ENCODE measurements around the gene PRKN.

DNA sequence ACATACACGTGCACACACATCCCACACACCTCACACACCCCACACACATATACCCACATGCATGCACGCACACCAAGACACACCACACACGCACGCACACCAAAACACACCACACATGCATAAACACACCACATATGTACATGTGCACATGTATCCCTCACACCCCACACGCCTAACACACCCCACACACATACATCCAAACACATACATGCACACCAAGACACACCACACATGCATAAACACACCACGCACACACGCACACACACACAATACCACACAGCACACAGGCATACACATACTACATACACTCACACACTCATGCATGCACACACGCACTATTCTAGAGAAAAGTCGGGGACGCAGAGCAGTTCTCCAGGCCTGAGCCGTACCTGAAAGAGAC lies 671.5 kb downstream of the PRKN start:
- TF ChIP-seq, protein P1, sequence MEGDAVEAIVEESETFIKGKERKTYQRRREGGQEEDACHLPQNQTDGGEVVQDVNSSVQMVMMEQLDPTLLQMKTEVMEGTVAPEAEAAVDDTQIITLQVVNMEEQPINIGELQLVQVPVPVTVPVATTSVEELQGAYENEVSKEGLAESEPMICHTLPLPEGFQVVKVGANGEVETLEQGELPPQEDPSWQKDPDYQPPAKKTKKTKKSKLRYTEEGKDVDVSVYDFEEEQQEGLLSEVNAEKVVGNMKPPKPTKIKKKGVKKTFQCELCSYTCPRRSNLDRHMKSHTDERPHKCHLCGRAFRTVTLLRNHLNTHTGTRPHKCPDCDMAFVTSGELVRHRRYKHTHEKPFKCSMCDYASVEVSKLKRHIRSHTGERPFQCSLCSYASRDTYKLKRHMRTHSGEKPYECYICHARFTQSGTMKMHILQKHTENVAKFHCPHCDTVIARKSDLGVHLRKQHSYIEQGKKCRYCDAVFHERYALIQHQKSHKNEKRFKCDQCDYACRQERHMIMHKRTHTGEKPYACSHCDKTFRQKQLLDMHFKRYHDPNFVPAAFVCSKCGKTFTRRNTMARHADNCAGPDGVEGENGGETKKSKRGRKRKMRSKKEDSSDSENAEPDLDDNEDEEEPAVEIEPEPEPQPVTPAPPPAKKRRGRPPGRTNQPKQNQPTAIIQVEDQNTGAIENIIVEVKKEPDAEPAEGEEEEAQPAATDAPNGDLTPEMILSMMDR (IDR thresholded peaks at IDR 0.05; ENCODE audit: insufficient read depth, low read length): no peak
- TF ChIP-seq POLR2AphosphoS5 (IDR thresholded peaks at IDR 0.05; ENCODE audit: low read depth): no peak
- TF ChIP-seq, protein P2, sequence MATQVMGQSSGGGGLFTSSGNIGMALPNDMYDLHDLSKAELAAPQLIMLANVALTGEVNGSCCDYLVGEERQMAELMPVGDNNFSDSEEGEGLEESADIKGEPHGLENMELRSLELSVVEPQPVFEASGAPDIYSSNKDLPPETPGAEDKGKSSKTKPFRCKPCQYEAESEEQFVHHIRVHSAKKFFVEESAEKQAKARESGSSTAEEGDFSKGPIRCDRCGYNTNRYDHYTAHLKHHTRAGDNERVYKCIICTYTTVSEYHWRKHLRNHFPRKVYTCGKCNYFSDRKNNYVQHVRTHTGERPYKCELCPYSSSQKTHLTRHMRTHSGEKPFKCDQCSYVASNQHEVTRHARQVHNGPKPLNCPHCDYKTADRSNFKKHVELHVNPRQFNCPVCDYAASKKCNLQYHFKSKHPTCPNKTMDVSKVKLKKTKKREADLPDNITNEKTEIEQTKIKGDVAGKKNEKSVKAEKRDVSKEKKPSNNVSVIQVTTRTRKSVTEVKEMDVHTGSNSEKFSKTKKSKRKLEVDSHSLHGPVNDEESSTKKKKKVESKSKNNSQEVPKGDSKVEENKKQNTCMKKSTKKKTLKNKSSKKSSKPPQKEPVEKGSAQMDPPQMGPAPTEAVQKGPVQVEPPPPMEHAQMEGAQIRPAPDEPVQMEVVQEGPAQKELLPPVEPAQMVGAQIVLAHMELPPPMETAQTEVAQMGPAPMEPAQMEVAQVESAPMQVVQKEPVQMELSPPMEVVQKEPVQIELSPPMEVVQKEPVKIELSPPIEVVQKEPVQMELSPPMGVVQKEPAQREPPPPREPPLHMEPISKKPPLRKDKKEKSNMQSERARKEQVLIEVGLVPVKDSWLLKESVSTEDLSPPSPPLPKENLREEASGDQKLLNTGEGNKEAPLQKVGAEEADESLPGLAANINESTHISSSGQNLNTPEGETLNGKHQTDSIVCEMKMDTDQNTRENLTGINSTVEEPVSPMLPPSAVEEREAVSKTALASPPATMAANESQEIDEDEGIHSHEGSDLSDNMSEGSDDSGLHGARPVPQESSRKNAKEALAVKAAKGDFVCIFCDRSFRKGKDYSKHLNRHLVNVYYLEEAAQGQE (IDR thresholded peaks at IDR 0.05; ENCODE audit: insufficient replicate concordance, low read depth): no peak
